Occipital lobe (tissue), 2 donors: Measurements from ENCODE around the gene IPO9. TPM values are rescaled to one million over a fixed set of nuclear protein-coding genes. Genes with fewer than 3 reads are reported as not detected.
A peak's percentile ranks its signal among the peaks of the same experiment; 100 is the strongest.

Experiments used
- DNase-seq: peaks from one replicate; lab custom pipeline; 2025; lab: John Stamatoyannopoulos, UW
- total RNA-seq: library from RNA; depleted of rRNA; stranded (reverse); fragments of >200 nt; gene quantifications from one replicate; pipeline ENCODE4 v1.2.3, GENCODE V29; 2014

Gene IPO9
- 36.2 TPM for total RNA-seq

GRCh38 chr1:201828820-201829774, at the start of gene IPO9:
IPO9 (plus strand) TSS chr1:201829157; CDS start chr1:201829210, 53 bp downstream.
- peak; percentile 82 for DNase-seq

GRCh38 chr1:201779351-201779880, 49.5 kb upstream of the IPO9 start:
- DNase-seq: no peak

GRCh38 chr1:201780952-201781351, 48.0 kb upstream of the IPO9 start:
- DNase-seq: no peak

- no peak for DNase-seq
These were observed 47.5 kb upstream of the IPO9 start for GRCh38 chr1:201781437-201781836.

DNA sequence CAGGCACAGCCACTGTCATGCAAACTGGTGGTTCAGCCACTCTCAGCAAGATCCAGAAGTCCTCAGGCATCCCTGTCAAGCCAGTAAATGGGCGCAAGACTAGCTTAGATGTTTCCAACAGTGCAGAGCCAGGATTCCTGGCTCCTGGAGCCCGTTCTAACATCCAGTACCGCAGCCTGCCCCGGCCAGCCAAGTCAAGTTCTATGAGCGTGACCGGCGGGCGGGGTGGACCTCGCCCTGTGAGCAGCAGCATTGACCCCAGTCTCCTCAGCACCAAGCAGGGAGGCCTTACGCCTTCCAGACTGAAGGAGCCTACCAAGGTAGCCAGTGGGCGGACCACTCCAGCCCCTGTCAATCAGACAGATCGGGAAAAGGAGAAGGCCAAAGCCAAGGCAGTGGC, 46.6 kb upstream of the IPO9 start:
- DNase-seq: no peak

DNA sequence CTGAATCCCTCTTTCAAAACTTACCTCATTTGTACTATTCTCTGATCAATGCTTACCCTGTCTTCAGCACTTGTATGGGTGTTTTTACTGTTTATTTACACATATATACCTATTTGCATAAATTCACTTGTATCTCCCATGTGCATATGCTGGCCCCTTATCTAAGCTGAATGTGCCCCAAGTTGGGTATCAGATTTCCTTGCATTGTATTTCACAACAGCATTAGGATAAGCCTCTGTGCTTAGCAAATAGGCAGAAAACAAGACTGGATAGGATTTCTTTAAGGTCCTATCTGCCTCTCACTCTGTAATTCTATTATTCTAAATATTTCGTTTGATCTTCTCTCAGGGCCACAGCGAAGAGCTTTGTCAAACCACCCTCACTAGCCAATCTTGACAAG, 45.9 kb upstream of the IPO9 start:
- no peak for DNase-seq

GRCh38 chr1:201783572-201783971, 45.4 kb upstream of the IPO9 start:
- DNase-seq: no peak

DNA sequence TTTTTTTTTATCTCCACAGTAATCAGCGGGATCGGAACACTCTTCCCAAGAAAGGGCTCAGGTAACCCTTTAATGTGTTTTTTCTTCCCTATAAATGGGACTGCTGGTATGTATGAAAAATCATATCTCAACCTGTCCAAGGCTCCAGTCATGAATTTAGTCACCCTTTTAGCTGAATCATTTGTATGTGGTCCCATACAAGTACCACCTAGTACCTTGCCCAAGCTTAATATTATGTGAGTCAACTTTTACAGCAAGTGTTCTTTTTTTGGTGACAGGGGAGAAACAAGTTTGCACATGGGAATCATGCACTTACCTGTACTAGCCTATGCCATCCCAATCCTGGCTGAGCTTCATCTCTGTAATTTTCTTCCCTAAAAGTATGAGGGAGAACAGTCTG, 43.7 kb upstream of the IPO9 start:
- no peak for DNase-seq

DNA sequence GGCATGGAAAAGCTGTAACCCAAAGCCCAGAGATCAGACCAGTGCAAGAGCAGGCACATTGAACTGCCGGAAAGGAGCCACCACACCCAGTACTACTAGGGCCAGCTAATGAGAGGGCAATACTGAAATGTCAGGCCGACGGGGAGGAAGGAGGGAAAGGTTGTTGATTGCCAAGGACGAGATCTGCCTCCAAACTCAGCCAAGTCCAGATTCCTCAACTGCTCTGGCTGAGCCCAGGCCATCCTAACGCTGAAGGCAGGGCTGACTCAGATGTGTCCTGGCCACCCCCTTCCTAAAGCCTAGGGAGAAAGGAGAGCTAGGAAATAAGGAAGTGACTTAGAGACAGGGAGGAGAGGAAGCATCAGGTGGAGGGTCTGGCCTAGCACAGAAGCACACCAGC, 42.1 kb upstream of the IPO9 start:
- DNase-seq: no peak

GRCh38 chr1:201788296-201788695, 40.7 kb upstream of the IPO9 start:
- no peak for DNase-seq

DNA sequence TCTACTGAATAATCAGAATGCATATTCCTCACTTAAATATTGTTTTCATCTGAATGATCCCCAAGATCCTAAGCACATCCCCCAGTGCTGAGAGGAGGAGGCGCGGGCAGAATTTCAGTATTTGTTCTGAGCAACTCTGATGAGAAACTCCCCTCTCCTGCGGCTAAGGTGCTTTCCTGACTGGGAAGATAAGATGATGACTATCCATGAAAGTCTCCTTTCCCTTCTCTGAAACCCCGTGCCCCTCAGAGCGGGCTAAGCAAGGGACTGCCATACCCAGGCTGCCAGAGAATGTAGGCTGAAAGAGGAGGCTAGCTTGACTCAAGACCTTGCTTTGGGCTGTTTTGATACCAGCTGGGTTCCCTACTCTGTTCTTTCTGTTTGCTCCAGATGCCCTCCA, 39.7 kb upstream of the IPO9 start:
- no peak for DNase-seq

DNA sequence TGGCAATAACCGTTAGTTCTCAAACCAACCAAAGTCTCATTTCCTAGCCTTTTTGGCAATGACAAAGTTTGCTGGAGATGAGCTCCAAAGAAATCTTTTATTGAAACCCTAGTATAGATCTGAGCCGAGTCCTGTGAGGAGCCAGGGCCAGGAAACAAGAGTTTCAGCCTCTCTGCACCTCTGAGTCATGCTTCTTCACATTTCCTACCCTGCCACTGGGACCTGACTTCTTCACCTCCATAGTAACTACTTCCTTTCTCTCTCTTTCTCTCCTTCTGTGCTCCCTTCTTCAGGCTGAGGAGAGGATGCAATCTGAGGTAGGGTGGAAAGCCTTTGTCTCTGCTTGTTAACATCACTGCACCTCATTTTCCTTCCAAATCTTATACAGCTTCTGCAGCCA, 38.7 kb upstream of the IPO9 start:
- no peak for DNase-seq

DNA sequence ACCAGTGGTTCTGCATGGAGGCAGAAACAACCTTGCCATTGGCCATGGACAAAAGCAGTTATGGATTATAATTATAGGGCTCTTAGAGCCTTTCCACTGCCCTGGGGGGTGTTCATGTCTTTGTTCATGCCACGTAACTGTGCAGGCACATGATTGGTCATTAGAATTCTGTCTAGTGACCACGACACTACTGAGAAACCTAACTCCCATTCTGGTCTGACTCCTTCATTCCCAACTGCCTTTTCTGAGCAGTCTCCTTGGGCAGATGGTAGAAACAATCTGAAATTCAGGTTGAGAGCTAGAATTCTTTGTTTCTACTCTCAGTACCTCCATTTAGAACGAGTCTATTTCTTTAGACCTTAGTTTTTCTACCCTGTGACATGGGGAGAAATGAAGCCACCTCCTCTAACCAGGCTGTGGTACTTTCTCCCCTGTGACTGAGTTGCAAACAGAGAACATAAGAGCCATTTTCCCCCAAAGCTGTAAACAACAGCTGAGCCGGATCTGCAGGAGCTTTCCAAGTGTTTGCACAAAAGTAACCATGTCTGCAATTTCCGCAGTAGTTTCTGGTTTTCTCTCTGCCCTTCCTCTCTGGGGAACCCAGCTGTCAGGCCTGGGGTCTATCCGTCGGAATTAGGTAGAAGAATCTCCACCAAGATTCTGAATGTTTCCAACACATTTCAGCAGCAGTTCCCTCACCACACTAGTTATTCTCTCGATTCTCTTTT, 37.7 kb upstream of the IPO9 start:
- no peak for DNase-seq

GRCh38 chr1:201791779-201792173, 37.2 kb upstream of the IPO9 start:
- peak; percentile 14 for DNase-seq

GRCh38 chr1:201792534-201793305, 36.2 kb upstream of the IPO9 start:
- peak; percentile 73 for DNase-seq

DNA sequence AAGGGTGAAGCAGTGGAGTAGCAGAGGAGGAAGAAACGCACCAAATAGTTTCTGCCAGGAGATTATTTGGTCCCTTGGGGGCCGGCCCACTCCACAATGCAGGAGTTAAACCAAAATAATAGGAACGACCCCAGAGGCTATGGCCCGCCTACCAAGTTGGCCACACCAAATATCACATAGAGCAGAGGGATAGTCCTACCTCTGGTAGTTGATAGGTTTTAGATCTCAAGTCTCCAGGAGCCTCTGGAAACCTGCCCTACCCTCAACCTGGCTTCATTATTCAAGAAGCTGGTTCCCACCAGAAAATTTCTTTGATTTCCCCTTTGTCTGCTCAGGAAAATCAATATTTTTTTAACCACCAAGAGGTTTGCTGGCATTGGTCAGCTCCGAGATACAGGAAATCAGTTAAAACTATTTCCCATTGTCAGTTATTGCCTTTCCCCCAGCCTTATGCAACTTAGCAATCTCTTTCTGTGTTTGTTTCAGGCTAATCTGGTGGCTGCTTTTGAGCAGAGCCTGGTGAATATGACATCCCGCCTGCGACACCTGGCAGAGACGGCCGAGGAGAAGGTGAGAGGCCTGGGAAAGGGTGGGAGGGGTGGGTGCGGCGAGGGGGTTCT, 35.5 kb upstream of the IPO9 start:
- DNase-seq: no peak

DNA sequence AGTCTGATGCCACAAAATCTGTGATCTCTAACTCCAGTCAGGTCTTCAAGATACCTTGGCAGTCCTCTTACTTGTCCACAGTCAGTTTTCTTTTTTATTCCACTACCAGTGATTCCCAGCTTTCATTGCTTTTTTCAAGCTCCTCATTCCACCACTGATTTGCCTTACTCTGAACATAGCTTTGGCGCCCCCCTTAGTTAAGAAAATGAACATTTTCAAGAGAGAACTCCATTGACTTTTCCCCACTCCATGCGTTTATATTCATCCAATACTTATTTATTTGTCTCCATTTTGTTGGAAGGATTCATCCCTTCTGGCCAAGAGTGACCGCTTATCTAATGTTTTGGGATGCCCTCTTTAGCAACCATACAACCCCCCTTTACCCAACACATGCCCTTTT, 33.9 kb upstream of the IPO9 start:
- DNase-seq: no peak

DNA sequence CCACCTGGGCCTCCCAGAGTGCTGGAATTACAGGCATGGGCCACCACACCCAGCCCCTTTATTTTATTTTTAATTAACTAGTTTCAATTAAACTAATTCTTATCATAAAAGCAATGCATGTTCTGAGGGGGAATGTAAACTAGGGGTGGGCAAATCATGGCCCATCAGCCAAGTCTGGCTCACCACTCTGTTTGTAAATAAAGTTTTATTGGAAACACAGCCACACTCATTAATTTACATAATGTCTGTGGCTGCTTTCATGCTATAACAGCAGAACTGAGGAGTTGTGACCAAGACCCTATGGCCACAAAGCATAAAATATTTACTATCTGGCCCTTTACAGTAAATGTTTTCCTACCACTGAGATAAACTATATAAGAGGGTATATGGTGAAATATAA, 28.7 kb upstream of the IPO9 start:
- no peak for DNase-seq

GRCh38 chr1:201806801-201807200, 22.2 kb upstream of the IPO9 start:
- no peak for DNase-seq

DNA sequence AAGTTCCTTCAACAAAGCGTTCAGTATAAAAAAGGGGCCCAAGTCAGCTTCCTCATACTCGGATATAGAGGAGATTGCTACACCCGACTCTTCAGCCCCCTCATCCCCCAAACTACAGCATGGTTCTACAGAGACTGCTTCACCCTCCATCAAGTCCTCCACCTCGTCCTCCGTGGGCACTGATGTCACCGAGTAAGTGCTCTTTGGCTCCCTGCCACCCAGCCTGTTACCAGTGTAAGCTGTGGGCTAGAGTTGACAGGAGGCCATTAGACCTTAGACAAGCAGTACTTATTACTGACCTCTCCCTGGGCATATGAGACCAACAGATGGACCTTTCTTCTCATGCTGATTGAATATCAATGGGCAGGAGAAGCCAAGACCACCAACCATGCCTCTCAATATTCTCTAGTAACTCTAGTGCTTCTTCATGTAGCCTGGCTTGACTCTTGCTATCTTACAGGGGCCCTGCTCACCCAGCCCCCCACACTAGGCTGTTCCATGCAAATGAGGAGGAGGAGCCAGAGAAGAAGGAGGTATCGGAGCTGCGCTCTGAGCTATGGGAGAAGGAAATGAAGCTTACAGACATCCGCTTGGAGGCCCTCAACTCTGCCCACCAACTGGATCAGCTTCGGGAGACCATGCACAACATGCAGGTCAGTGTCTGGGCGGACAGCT, 20.9 kb upstream of the IPO9 start:
- DNase-seq: no peak

GRCh38 chr1:201808633-201808990, 20.3 kb upstream of the IPO9 start:
- no peak for DNase-seq
